Activated CD4-positive, alpha-beta T cell treated with anti-CD3 and anti-CD28 coated beads for 36 hours (primary cell): ENCODE data around the gene C1GALT1. TPM values are rescaled to one million over a fixed set of nuclear protein-coding genes. Genes with fewer than 3 reads are reported as not detected.
A peak's percentile ranks its signal among the peaks of the same experiment; 100 is the strongest.

ENCODE experiments used
- ATAC-seq: fragments of 200-7000 bp; cut with Tn5 transposase; one replicate; pipeline ENCODE4 v1.10.0; 2021; ENCODE audit warnings: mild to moderate bottlenecking, moderate library complexity
- CTCF ChIA-PET: fragments of 350-600 bp; sonication (Branson Sonifier 250); formaldehyde crosslinking; loops from one replicate; lab custom pipeline; 2021; ENCODE audit warnings: antibody characterized with exemption; lab: Charles Lee
- POLR2A ChIA-PET: fragments of 350-600 bp; sonication (Branson Sonifier 250); formaldehyde crosslinking; loops from one replicate; lab custom pipeline; 2021; ENCODE audit warnings: antibody characterized with exemption, inconsistent platforms; lab: Charles Lee
- DNase-seq: peaks from one replicate; pipeline ENCODE4 v3.0.0-alpha.2; 2020
- H3K27ac Mint-ChIP-seq: one replicate; pipeline ENCODE4 v1.8.0; 2021; ENCODE audit warnings: mixed read lengths
- H3K27me3 Mint-ChIP-seq: one replicate; pipeline ENCODE4 v1.8.0; 2021; ENCODE audit warnings: mixed read lengths
- H3K36me3 Mint-ChIP-seq: one replicate; pipeline ENCODE4 v1.8.0; 2021; ENCODE audit warnings: low read depth, mixed read lengths
- H3K4me1 Mint-ChIP-seq: one replicate; pipeline ENCODE4 v1.8.0; 2021; ENCODE audit warnings: mixed read lengths
- H3K4me3 Mint-ChIP-seq: one replicate; pipeline ENCODE4 v1.8.0; 2021; ENCODE audit warnings: mild to moderate bottlenecking, moderate library complexity, mixed read lengths
- H3K9me3 Mint-ChIP-seq: one replicate; pipeline ENCODE4 v1.8.0; 2021; ENCODE audit warnings: low read depth, mixed read lengths
- intact Hi-C, 2 experiments: fragments of 100-400 bp; cut with DNase I in 1 of 2; cut with micrococcal nuclease in 1 of 2; formaldehyde crosslinking; loops; one replicate each; pipeline versions ENCODE4 v1.14.2 to v1.15.1; 2022 to 2024; cut with DNase I, micrococcal nuclease
- total RNA-seq, 2 experiments: library from RNA; stranded (reverse); gene quantifications; one replicate each; pipeline ENCODE4 v1.2.3, GENCODE V29; 2021

C1GALT1 gene
- total RNA-seq, 2 experiments from 2014 or later = 35.3 to 37.1 TPM

DNA sequence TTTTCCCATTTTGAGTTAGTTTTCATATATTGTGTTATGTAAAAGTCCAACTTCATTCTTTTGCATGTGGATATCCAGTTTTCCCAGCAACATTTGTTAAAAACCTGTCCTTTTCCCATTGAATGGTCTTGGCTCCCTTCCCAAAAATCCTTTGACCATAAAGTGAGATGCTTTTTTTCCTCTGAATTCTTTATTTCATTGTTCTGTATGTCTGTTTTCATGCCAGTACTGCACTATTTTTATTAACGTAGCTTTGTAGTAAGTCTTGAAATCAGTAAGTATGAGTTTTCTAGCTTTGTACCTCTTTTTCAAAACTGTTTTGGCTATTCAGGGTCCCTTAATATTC, 20.0 kb downstream of the C1GALT1 start:
- no peak for DNase-seq
- Mint-ChIP-seq H3K9me3 (peaks cover 14% of the 10 kb centered on the region), H3K4me3 (peak overlapping the region; percentile 58), H3K36me3 (peaks cover 30% of the 10 kb centered on the region), H3K4me1 (peaks cover 79% of the 10 kb centered on the region), H3K27me3 (no peaks in the 10 kb centered on the region), H3K27ac (peak overlapping the region; percentile 83)
- ATAC-seq = no peak
- POLR2A ChIA-PET = no interaction called here
- intact Hi-C loops = no loop called here
- CTCF ChIA-PET = interaction anchor here (1.1 to 2.9 kb wide), 3 partner anchors 8 to 20 kb away, joined by 3 to 10 read pairs (median 4); partner anchors contain the start of gene C1GALT1

DNA sequence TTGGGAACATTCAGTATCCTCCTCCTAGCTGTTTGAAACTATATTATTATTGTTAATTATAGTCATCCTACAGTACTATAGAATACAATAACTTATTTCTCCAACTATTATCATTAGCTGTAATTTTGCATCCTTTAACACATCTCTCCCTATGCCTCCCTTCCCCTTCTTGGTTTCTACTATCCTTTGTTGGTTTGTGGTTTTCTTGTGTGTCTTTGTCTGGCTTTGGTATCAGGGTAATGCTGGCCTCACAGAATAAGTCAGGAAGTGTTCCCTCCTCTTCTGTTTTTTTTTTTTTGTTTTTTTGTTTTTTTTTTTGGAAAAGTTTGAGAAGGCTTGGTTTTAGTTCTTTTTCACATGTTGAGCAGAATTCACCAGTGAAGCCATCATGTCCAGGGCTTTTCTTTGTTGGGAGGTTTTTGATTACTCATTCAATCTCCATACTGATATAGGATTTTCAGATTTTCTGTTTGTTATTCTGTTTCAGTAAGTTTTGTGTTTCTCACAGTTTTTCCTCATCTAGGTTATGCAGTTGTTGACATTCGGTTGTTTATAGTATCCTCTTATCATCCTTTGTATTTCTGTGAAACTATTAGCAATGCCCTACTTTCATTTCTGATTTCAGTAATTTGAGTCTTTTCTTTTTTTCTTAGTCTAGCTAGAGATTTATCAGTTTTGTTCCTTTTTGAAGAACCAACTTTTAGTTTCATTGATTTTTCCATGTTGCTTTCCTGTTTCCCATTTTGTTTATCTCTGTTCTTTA, 21.6 kb downstream of the C1GALT1 start:
- intact Hi-C loops = no loop called here
- DNase-seq = no peak
- ChIA-PET POLR2A (interaction anchor here (0.6 kb wide), 2 partner anchors 100 to 213 kb away, joined by 3 to 5 read pairs; no protein-coding TSS in a partner anchor), CTCF (interaction anchor here (0.5 kb wide), 1 partner anchor 64 kb away, joined by 3 read pairs; no protein-coding TSS in a partner anchor)
- H3K4me1 Mint-ChIP-seq = peaks cover 82% of the 10 kb centered on the region
- no peaks in the 10 kb centered on the region for H3K27me3 Mint-ChIP-seq
- peak overlapping the region; percentile 12 for H3K27ac Mint-ChIP-seq
- H3K4me3 Mint-ChIP-seq = no peak overlapping the region
- H3K9me3 Mint-ChIP-seq = peaks cover 8% of the 10 kb centered on the region
- H3K36me3 Mint-ChIP-seq = peaks cover 24% of the 10 kb centered on the region
- no peak for ATAC-seq

DNA sequence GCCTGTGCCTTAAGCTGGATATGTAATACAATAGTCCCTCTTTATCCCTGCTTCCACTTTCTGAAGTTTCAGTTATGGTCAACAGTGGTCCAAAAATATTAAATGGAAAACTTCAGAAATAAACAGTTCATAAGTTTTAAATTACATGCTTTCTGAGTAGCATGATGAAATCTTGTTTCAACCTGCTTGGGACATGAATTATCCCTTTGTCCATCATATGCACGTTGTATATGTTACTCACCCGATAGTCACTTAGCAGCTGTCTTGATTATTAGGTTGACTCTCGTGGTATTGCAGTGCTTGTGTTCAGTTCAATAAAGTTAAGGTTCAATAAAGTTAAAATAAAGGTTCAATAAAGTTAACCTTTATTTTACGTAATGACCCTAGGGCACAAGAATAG, 25.5 kb downstream of the C1GALT1 start:
- ChIA-PET POLR2A (no interaction called here), CTCF (no interaction called here)
- Mint-ChIP-seq H3K4me3 (no peak overlapping the region), H3K36me3 (peaks cover 24% of the 10 kb centered on the region), H3K4me1 (peaks cover 67% of the 10 kb centered on the region), H3K27me3 (no peaks in the 10 kb centered on the region), H3K27ac (no peak overlapping the region), H3K9me3 (peaks cover 4% of the 10 kb centered on the region)
- no peak for DNase-seq
- intact Hi-C loops = loop anchor here in 1 of 2 experiments (2.0 kb wide), 1 partner anchor 15 kb away; no protein-coding TSS in a partner anchor
- ATAC-seq = no peak

DNA sequence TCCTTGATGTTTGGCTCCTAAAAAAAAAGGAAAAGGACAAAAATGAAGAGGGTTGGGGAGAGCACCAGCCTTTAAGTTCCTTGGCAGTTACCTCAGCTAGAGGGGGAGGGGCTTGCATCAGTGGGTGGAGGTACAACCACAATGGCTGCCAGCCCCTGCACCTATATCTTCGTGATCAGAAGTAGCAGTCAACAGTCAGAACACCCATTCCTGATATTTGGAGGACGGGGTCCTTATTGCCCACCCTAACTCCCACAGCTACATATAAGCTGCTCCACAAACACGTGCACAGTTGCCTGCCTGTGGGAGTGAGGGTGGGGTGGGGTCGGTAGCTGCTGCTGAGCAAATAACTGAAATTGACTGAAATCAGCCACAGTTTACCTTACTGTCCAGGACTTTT, 26.2 kb downstream of the C1GALT1 start:
- intact Hi-C loops = no loop called here
- Mint-ChIP-seq H3K9me3 (peaks cover 4% of the 10 kb centered on the region), H3K4me1 (peaks cover 61% of the 10 kb centered on the region), H3K4me3 (no peak overlapping the region), H3K36me3 (peaks cover 24% of the 10 kb centered on the region), H3K27ac (no peak overlapping the region), H3K27me3 (no peaks in the 10 kb centered on the region)
- DNase-seq = no peak
- CTCF ChIA-PET = no interaction called here
- no peak for ATAC-seq
- POLR2A ChIA-PET = no interaction called here

DNA sequence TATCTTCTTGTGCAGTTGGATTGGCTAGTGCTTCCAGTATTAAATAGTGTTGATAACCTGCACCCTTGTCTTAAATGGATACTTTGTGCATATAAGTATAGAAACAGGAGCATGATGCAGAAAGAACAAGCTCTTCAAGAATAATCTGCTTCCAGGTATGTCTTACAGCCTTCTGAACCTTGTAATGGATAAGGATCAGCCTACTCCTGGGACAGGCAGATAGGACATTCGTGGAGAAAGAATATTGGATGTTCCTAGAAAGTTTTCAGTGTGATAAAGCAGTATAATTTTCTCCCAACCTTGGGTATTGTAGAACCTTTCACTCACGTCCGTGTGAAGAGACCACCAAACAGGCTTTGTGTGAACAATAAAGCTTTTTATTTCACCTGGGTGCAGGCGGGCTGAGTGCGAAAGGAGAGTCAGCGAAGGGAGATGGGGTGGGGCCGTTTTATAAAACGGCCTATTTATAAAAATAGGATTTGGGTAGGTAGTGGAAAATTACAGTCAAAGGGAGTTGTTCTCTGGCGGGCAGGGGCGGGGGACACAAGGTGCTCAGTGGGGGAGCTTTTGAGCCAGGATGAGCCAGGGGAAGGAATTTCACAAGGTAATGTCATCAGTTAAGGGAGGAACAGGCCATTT, 27.2 kb downstream of the C1GALT1 start:
- peaks cover 4% of the 10 kb centered on the region for H3K9me3 Mint-ChIP-seq
- no peak overlapping the region for H3K27ac Mint-ChIP-seq
- POLR2A ChIA-PET = no interaction called here
- no peak overlapping the region for H3K4me3 Mint-ChIP-seq
- intact Hi-C loops = loop anchor here in 1 of 2 experiments (2.0 kb wide), 1 partner anchor 17 kb away; no protein-coding TSS in a partner anchor
- peaks cover 32% of the 10 kb centered on the region for H3K36me3 Mint-ChIP-seq
- ATAC-seq = no peak
- DNase-seq = no peak
- H3K27me3 Mint-ChIP-seq = no peaks in the 10 kb centered on the region
- CTCF ChIA-PET = interaction anchor here (0.7 to 0.9 kb wide), 2 partner anchors 8 to 9 kb away, joined by 3 to 4 read pairs; no protein-coding TSS in a partner anchor
- H3K4me1 Mint-ChIP-seq = peaks cover 58% of the 10 kb centered on the region

DNA sequence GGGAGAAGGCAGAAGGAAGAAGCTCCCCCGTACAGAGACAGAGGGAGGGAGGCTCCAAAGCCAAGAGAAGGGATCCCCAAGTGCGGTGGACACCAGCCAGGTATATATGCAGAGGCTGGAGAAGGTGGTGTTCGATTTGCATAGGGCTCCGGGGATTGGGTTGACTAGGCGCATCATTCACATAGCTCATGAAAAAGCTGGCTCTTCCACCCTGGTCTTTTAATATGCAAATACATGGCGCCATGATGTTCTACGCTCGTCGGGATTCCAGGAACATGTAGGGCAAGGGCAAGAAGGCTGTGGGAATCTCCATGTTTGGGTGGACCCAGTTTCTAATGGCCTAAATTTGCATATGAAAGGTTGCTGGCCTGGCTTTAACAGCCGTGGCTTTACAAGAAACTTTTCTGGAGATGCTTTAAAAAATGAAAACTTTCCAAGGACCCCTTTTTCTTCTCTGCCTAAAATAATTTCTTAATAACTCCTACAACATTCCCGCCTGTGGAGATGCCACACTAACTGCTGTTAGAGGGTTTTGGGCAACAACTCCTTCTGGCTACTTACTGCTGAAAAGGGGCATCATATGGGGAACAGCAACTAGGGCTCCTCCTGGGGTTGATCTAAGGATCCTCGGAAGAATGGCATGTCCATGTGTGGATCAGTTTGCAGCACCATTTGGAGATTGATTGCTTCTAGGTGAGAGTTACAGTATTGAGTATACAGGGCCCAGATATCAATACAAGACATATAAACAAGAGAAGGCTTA, 28.3 kb downstream of the C1GALT1 start:
- POLR2A ChIA-PET = no interaction called here
- peaks cover 4% of the 10 kb centered on the region for H3K9me3 Mint-ChIP-seq
- CTCF ChIA-PET = interaction anchor here (0.9 to 1.5 kb wide), 2 partner anchors 9 to 107 kb away, joined by 4 read pairs; no protein-coding TSS in a partner anchor
- no peak overlapping the region for H3K4me3 Mint-ChIP-seq
- H3K27me3 Mint-ChIP-seq = no peaks in the 10 kb centered on the region
- no peak overlapping the region for H3K27ac Mint-ChIP-seq
- DNase-seq = no peak
- intact Hi-C loops = loop anchor here in 1 of 2 experiments (2.0 kb wide), 1 partner anchor 16 kb away; no protein-coding TSS in a partner anchor
- ATAC-seq = no peak
- peaks cover 49% of the 10 kb centered on the region for H3K4me1 Mint-ChIP-seq
- H3K36me3 Mint-ChIP-seq = peaks cover 41% of the 10 kb centered on the region

DNA sequence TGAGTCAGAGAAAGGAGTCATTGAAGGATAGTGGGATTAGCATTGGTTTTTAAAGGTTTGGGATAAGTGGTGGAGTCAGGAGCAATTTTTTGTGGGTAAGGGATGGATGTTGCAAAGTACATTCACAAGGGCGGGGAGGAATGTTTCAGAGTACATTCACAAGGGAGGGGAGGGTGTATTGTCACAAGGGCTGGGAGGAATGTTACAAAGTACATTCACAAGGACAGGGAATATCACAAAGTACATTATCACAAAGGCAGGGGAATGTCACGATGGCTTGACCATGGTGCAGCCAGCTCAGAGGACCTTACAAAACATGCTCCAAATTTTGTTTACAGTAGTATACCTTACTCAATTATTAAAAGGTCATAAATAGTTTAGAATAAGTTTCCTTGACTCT, 30.3 kb downstream of the C1GALT1 start:
- POLR2A ChIA-PET = no interaction called here
- CTCF ChIA-PET = interaction anchor here (1.5 kb wide), 1 partner anchor 109 kb away, joined by 4 read pairs; no protein-coding TSS in a partner anchor
- intact Hi-C loops = no loop called here
- H3K27ac Mint-ChIP-seq = no peak overlapping the region
- no peak overlapping the region for H3K4me3 Mint-ChIP-seq
- DNase-seq (no peak), ATAC-seq (no peak)
- H3K36me3 Mint-ChIP-seq = peaks cover 47% of the 10 kb centered on the region
- H3K4me1 Mint-ChIP-seq = peaks cover 41% of the 10 kb centered on the region
- no peaks in the 10 kb centered on the region for H3K27me3 Mint-ChIP-seq
- no peaks in the 10 kb centered on the region for H3K9me3 Mint-ChIP-seq

DNA sequence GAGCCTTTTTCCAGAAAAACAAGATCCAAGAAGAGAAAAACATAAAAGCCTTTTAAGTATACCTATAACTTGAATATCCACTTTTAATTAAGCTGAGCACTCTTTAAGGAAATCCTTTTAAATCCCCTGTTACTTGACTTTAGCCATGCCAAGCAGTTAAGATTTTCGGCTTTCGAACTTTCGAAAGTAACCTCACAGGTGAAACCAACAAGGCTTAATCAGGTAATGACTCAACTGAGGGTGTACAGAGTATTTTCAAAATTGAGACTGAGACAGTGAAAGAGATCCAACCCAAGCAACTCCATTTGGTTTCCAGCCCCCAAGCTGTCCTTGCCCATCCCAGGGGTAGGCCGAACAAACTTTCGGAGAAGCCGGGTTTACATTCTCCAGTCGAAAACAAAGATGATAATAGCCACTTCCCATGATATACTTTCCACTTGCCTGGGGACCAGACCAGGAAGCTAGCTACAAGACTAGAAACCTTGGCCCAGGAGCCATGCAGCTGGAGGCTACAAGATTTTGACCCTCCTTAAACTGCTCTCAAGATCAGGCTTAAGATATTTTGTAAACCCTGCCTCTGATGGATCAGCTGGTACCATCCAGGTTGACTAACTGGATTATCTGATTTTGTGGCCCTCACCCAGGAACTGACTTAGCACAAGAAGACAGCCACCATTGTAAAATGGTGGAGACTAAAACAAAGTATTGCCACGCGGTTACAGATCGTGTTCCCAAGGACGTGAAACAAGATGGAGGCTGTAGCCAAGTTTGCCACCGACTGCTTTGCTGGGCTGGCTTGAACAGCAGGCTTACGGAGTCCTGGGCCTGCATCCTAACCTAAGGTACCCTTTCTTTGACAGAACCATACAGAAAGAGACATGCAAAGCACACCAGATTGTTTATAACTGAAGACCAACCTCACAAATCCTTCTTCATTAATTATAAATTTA, 32.3 kb downstream of the C1GALT1 start:
- CTCF ChIA-PET = interaction anchor here (1.0 kb wide), 1 partner anchor 107 kb away, joined by 3 read pairs; no protein-coding TSS in a partner anchor
- no peak overlapping the region for H3K27ac Mint-ChIP-seq
- peaks cover 54% of the 10 kb centered on the region for H3K36me3 Mint-ChIP-seq
- ATAC-seq (no peak), DNase-seq (no peak)
- peaks cover 31% of the 10 kb centered on the region for H3K4me1 Mint-ChIP-seq
- intact Hi-C loops = no loop called here
- no peaks in the 10 kb centered on the region for H3K27me3 Mint-ChIP-seq
- H3K4me3 Mint-ChIP-seq = no peak overlapping the region
- H3K9me3 Mint-ChIP-seq = no peaks in the 10 kb centered on the region
- POLR2A ChIA-PET = no interaction called here

DNA sequence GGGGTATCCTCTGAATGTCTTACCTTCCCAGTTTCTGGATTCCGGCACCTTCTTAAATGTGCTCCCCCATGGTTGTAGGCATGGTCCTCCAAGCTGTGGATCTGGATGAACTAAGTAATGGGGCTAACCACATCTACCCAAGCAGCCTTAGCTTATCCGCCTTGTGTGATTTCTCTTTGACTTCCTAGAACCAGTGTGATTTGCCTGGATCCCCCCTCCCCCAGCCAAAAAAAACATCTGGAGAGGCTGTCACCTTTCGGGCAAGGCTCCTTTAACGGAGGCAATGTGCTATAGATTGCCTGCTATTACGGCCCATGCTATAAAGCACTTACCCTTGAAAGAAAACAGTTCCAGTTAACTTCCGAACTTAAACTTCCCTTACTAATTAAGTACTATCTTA, 33.9 kb downstream of the C1GALT1 start:
- intact Hi-C loops = no loop called here
- DNase-seq (no peak), ATAC-seq (no peak)
- Mint-ChIP-seq H3K9me3 (no peaks in the 10 kb centered on the region), H3K4me1 (peaks cover 30% of the 10 kb centered on the region), H3K4me3 (no peak overlapping the region), H3K36me3 (peaks cover 53% of the 10 kb centered on the region), H3K27me3 (no peaks in the 10 kb centered on the region), H3K27ac (no peak overlapping the region)
- ChIA-PET POLR2A (no interaction called here), CTCF (no interaction called here)

DNA sequence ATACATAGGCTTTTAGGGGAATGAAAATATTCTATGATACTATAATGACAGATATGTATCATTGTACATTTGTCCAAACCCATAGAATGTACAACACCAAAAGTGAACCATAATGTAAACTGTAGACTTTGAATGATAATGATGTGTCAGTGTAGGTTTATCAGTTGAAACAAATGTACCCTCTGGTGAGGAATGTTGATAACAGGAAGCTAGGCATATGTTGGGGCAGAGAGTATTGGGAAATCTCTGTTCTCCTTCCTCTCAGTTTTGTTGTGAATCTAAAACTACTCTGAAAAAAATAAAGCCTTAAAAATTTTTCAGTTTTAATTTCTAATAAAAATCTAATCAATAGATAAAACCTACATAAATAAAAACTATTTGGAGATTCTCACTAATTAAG, 36.9 kb downstream of the C1GALT1 start:
- no peaks in the 10 kb centered on the region for H3K27me3 Mint-ChIP-seq
- intact Hi-C loops = no loop called here
- H3K4me3 Mint-ChIP-seq = no peak overlapping the region
- DNase-seq (no peak), ATAC-seq (no peak)
- no peaks in the 10 kb centered on the region for H3K9me3 Mint-ChIP-seq
- ChIA-PET CTCF (interaction anchor here (1.8 kb wide), 1 partner anchor 11 kb away, joined by 3 read pairs; no protein-coding TSS in a partner anchor), POLR2A (interaction anchor here (0.5 kb wide), 1 partner anchor 51 kb away, joined by 4 read pairs; no protein-coding TSS in a partner anchor)
- H3K27ac Mint-ChIP-seq = no peak overlapping the region
- H3K4me1 Mint-ChIP-seq = peaks cover 38% of the 10 kb centered on the region
- H3K36me3 Mint-ChIP-seq = peaks cover 49% of the 10 kb centered on the region
